Fibroblast of lung (primary cell): Measurements from ENCODE around the gene PURA.

Experiments
- EZH2 ChIP-seq: IDR thresholded peaks from 2 replicates; pipeline ENCODE4 v1.5.1; 2012; ENCODE audit warnings: low read length, control low read depth, mild to moderate bottlenecking; ENCODE audit errors: missing control alignments
- TF ChIP-seq, protein P1 (sequence below), 2 donors: IDR thresholded peaks in 1 of 2; conservative IDR thresholded peaks in 1 of 2; 1 replicate in 1 of 2; 2 replicates in 1 of 2; pipeline ENCODE4 v1.5.1; 2011 to 2012; ENCODE audit warnings: low read length in 2 of 2, control low read depth in 1 of 2, inconsistent platforms in 1 of 2, low read depth in 1 of 2, mild to moderate bottlenecking in 1 of 2

DNA sequence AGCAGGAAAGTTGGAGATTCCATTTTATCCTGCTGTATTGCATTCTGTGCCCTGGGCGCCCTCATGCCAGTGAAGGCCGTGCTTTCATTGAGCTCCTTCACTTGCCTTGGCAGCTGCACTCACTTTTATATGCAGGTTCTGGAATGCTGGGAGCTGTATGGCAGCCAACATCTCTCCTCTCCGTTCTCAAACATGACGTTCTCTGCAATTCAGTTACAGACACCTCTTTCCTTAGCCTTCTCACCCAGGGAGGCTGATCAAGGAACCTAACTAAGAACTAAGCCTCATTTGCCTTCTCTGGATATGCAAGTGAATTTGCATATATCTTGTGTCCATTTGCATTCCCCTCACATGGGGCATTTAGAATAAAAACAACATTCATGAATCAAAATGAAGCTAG, 29.4 kb upstream of the PURA start:
- TF ChIP-seq, protein P1, sequence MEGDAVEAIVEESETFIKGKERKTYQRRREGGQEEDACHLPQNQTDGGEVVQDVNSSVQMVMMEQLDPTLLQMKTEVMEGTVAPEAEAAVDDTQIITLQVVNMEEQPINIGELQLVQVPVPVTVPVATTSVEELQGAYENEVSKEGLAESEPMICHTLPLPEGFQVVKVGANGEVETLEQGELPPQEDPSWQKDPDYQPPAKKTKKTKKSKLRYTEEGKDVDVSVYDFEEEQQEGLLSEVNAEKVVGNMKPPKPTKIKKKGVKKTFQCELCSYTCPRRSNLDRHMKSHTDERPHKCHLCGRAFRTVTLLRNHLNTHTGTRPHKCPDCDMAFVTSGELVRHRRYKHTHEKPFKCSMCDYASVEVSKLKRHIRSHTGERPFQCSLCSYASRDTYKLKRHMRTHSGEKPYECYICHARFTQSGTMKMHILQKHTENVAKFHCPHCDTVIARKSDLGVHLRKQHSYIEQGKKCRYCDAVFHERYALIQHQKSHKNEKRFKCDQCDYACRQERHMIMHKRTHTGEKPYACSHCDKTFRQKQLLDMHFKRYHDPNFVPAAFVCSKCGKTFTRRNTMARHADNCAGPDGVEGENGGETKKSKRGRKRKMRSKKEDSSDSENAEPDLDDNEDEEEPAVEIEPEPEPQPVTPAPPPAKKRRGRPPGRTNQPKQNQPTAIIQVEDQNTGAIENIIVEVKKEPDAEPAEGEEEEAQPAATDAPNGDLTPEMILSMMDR (conservative IDR thresholded peaks at IDR 0.05 in 1 of 2, IDR thresholded peaks at IDR 0.05 in 1 of 2; ENCODE audit: low read depth in 1 of 2, low read length in 2 of 2): no peak
- TF ChIP-seq EZH2: no peak
